Ishikawa (cell line): ENCODE measurements around the gene SLC25A5.
A peak's percentile ranks its signal among the peaks of the same experiment; 100 is the strongest.

Experiments used
- CEBPB ChIP-seq: IDR thresholded peaks from 2 replicates; pipeline ENCODE4 v1.6.1; 2012
- CREB1 ChIP-seq: IDR thresholded peaks from 2 replicates; pipeline ENCODE4 v1.6.1; 2012; ENCODE audit warnings: low read depth
- EGR1 ChIP-seq: IDR thresholded peaks from 2 replicates; pipeline ENCODE4 v1.6.1; 2012
- EP300 ChIP-seq: IDR thresholded peaks from 2 replicates; pipeline ENCODE4 v1.6.1; 2012; ENCODE audit warnings: borderline replicate concordance
- FOXM1 ChIP-seq: IDR thresholded peaks from 2 replicates; pipeline ENCODE4 v1.6.1; 2012; ENCODE audit warnings: low read depth, borderline replicate concordance
- NFIC ChIP-seq: IDR thresholded peaks from 2 replicates; pipeline ENCODE4 v1.6.1; 2012
- RAD21 ChIP-seq: IDR thresholded peaks from 2 replicates; pipeline ENCODE4 v1.6.1; 2012; ENCODE audit warnings: low read depth
- TAF1 ChIP-seq: IDR thresholded peaks from 2 replicates; pipeline ENCODE4 v1.6.1; 2012; ENCODE audit warnings: low read depth, mild to moderate bottlenecking
- TCF12 ChIP-seq: IDR thresholded peaks from 2 replicates; pipeline ENCODE4 v1.6.1; 2012; ENCODE audit warnings: low read depth
- TEAD4 ChIP-seq: IDR thresholded peaks from 2 replicates; pipeline ENCODE4 v1.6.1; 2012
- YY1 ChIP-seq: IDR thresholded peaks from 2 replicates; pipeline ENCODE4 v1.6.1; 2012; ENCODE audit warnings: low read depth
- ZBTB7A ChIP-seq: IDR thresholded peaks from 2 replicates; pipeline ENCODE4 v1.6.1; 2012; ENCODE audit warnings: low read depth
- TF ChIP-seq, protein P1 (sequence below): IDR thresholded peaks from 2 replicates; pipeline ENCODE4 v1.6.1; 2012
- TF ChIP-seq, protein P2 (sequence below): IDR thresholded peaks from 2 replicates; pipeline ENCODE4 v1.6.1; 2012
- TF ChIP-seq, protein P3 (sequence below): IDR thresholded peaks from 2 replicates; pipeline ENCODE4 v1.6.1; 2012; ENCODE audit warnings: low read depth, mild to moderate bottlenecking

The SLC25A5 gene

DNA sequence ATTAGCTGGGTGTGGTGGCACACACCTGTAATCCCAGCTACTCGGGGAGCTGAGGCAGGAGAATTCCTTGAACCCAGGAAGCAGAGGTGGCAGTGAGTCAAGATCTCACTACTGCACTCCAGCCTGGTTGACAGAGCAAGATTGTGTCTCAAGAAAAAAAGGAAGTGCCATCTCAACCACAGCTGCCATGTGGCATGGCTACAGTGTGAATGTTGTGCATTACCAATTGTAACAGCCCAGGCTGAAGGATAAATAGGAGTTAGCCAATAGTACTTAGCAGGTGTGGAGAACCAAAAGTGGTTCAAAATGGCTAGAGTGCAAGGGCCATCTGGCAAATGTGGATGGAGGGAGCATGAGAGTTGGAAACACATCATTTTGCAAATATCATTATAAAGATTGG is 28.9 kb downstream of the SLC25A5 start:
- TF ChIP-seq EGR1 (no peak), RAD21 (no peak), TCF12 (no peak), YY1 (no peak), CREB1 (no peak), NFIC (no peak), ZBTB7A (no peak), EP300 (no peak), FOXM1 (no peak)

DNA sequence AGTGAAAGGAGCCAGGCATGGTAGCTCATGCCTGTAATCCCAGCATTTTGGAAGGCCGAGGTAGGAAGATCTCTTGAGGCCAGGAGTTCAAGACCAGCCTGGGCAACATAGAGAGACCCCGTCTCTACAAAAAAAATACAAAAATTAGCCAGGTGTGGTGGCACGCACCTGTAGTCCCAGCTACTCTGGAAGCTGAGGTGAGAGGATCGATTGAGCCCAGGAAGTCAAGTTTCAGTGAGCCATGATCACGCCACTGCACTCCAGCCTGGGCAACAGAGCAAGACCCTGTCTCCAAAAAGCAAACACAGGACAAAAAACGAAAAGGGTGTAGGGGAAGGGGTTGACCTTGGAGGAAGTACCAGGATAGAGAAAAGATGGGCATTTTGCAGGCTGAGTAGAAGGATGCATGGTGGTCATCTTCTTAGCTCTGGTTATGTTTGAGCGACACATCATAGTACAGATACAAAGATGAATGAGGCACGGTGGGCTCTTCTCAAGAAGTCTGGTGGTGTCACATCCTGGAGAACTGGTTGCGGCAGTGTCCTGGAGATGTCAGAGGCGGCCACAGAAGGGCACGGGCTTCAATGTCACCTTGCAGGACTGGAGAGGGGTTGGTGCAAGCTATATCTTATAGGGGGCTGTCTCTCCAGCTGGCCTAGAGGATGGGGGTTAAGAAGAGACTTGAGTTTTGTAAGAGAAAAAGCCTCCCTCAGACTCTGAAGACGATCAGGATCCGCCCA is 32.0 kb downstream of the SLC25A5 start:
- no peak for TF ChIP-seq ZBTB7A
- no peak for TF ChIP-seq CREB1
- TF ChIP-seq TAF1, result no peak
- no peak for TF ChIP-seq CEBPB
- no peak for TF ChIP-seq EP300
- TF ChIP-seq RAD21, result no peak
- no peak for TF ChIP-seq TEAD4
- TF ChIP-seq NFIC, result no peak
- TF ChIP-seq FOXM1, result no peak
- TF ChIP-seq TCF12, result no peak
- TF ChIP-seq, protein P1, sequence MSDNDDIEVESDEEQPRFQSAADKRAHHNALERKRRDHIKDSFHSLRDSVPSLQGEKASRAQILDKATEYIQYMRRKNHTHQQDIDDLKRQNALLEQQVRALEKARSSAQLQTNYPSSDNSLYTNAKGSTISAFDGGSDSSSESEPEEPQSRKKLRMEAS, result no peak
- no peak for TF ChIP-seq EGR1
- TF ChIP-seq YY1, result no peak
- TF ChIP-seq, protein P2, sequence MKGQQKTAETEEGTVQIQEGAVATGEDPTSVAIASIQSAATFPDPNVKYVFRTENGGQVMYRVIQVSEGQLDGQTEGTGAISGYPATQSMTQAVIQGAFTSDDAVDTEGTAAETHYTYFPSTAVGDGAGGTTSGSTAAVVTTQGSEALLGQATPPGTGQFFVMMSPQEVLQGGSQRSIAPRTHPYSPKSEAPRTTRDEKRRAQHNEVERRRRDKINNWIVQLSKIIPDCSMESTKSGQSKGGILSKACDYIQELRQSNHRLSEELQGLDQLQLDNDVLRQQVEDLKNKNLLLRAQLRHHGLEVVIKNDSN, result no peak
- TF ChIP-seq, protein P3, sequence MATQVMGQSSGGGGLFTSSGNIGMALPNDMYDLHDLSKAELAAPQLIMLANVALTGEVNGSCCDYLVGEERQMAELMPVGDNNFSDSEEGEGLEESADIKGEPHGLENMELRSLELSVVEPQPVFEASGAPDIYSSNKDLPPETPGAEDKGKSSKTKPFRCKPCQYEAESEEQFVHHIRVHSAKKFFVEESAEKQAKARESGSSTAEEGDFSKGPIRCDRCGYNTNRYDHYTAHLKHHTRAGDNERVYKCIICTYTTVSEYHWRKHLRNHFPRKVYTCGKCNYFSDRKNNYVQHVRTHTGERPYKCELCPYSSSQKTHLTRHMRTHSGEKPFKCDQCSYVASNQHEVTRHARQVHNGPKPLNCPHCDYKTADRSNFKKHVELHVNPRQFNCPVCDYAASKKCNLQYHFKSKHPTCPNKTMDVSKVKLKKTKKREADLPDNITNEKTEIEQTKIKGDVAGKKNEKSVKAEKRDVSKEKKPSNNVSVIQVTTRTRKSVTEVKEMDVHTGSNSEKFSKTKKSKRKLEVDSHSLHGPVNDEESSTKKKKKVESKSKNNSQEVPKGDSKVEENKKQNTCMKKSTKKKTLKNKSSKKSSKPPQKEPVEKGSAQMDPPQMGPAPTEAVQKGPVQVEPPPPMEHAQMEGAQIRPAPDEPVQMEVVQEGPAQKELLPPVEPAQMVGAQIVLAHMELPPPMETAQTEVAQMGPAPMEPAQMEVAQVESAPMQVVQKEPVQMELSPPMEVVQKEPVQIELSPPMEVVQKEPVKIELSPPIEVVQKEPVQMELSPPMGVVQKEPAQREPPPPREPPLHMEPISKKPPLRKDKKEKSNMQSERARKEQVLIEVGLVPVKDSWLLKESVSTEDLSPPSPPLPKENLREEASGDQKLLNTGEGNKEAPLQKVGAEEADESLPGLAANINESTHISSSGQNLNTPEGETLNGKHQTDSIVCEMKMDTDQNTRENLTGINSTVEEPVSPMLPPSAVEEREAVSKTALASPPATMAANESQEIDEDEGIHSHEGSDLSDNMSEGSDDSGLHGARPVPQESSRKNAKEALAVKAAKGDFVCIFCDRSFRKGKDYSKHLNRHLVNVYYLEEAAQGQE, result no peak

DNA sequence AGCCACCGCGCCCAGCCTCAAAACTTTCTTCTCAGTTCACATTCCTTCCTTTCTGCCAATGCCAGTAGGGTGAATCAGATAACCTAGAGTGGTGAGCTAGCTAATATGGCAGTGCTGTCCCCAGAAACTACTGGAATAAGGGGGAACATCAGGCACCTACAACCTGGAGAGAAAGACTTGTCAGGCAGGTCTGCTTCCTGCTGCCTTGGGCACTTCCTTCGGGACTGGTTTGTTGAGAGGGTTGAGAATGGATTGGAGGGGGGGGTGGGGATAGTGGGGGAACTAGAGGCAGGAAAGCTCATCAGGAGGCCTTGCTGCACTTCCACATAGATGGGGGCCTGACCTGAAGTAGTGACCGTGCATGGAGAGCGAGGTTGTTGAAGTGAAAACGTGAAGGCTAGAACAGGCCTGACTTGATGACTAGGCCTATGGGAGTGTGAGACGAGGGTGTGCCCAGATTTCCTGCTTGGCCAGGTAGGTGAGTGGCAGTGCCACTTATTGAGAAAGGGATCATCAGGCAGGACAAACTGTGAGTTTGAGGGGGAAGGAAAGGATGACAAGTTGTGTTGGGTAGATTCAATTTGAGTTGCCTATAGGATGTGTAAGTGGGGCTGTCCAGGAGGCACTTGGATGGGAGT is 33.4 kb downstream of the SLC25A5 start:
- no peak for TF ChIP-seq TAF1
- TF ChIP-seq FOXM1, result no peak
- no peak for TF ChIP-seq TEAD4
- TF ChIP-seq RAD21, result no peak
- no peak for TF ChIP-seq CREB1
- no peak for TF ChIP-seq TCF12
- no peak for TF ChIP-seq NFIC

DNA sequence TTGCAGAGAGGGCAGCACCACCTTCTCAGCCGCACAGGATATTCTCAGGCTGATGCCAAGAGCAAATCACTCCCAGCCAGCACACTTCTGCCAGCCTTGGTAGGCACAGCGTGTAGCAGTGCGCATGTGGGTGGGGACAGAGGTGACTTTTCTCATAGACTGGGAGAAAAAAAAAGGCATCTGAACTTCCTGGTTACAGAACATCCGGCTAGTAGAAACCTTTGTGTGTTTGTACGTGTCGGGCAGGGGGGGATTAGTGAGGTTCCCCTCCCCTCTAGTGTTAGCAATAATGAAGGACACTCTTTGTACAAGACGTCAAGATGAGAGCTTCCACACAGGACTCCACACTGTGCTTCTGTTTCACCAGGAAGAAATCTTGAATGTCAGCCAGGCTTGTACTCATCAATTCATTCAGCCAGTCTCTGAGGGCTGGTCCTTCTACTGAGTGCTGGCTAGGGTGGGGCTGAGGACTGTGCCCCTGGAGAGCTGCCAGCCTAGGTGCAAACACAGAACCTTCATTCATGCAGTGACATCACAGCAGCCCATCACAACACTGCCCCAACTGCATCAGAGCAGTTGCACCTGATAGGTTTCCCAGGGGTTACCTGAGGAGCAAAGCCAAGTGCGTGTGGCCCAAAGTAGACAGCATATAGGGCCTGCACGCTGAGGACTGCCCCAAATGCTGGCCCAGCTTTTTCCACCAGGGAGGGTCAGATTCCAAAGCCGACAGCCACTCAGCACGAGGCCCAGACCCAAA is 34.7 kb downstream of the SLC25A5 start:
- TF ChIP-seq, protein P2, result no peak
- TF ChIP-seq ZBTB7A (no peak), TAF1 (no peak), YY1 (no peak), EP300 (no peak), CEBPB (no peak)
- TF ChIP-seq, protein P1, result 0 out of 2 replicates have a peak, but pooled peaks have one; percentile 16

DNA sequence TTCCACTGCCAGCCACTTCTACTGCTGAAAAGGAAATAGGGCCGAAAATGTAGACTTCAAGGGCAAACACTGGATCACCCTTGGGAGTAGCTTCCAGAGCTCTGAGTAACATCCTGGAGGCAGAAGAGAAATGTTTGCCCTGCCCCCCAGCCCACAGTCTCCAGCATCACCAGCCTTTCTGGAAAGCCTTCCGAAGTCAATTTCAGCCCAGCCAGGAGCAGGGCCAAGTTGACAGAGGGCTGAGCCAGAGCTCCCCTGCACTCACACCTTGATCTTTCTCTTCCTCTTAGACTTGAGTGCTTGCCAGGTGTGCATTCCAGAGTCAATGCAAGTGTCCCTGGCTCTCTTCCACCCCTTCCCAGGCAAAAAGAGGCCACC is 35.2 kb downstream of the SLC25A5 start:
- TF ChIP-seq YY1 (no peak), EP300 (no peak), EGR1 (no peak), ZBTB7A (no peak), TCF12 (no peak), CEBPB (no peak), TAF1 (no peak), NFIC (peak; percentile 62), FOXM1 (no peak), CREB1 (no peak), TEAD4 (0 out of 2 replicates have a peak, but pooled peaks have one; percentile 27), RAD21 (no peak)
- TF ChIP-seq, protein P2, result no peak
- TF ChIP-seq, protein P1, result 0 out of 2 replicates have a peak, but pooled peaks have one; percentile 15
- TF ChIP-seq, protein P3, result no peak
